ENCODE data around the gene CLCN4.

DNA sequence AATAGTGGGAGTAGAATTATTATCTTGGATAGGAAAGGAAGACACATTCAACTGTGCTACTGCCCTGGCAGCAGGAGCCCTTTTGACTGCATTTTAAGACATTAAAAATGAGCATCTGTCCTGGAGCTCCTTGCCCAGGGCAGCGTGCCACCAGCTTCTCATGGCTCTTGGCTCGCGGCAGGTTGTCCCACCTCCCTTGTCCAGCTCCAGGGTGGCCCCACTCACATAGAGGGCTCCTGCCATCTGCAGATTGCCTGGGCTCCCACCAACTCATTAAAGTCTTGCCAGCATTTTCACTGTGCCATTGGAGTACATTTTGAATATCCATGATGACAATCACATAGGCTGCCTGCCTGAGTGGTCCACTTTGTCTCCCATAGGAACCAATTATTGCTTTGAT lies 27.0 kb downstream of the CLCN4 start:
- TF ChIP-seq, protein P1, sequence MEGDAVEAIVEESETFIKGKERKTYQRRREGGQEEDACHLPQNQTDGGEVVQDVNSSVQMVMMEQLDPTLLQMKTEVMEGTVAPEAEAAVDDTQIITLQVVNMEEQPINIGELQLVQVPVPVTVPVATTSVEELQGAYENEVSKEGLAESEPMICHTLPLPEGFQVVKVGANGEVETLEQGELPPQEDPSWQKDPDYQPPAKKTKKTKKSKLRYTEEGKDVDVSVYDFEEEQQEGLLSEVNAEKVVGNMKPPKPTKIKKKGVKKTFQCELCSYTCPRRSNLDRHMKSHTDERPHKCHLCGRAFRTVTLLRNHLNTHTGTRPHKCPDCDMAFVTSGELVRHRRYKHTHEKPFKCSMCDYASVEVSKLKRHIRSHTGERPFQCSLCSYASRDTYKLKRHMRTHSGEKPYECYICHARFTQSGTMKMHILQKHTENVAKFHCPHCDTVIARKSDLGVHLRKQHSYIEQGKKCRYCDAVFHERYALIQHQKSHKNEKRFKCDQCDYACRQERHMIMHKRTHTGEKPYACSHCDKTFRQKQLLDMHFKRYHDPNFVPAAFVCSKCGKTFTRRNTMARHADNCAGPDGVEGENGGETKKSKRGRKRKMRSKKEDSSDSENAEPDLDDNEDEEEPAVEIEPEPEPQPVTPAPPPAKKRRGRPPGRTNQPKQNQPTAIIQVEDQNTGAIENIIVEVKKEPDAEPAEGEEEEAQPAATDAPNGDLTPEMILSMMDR (conservative IDR thresholded peaks at IDR 0.05): no peak
- no peak for TF ChIP-seq EZH2 (IDR thresholded peaks at IDR 0.05; ENCODE audit: low read depth)
